Measurements from ENCODE around the gene HIF1A. TPM values are rescaled to one million over a fixed set of nuclear protein-coding genes. Genes with fewer than 3 reads are reported as not detected.

The HIF1A gene
- total RNA-seq, 4 donors from 2014 or later = 52.1 to 160 (median 71.1) TPM

DNA sequence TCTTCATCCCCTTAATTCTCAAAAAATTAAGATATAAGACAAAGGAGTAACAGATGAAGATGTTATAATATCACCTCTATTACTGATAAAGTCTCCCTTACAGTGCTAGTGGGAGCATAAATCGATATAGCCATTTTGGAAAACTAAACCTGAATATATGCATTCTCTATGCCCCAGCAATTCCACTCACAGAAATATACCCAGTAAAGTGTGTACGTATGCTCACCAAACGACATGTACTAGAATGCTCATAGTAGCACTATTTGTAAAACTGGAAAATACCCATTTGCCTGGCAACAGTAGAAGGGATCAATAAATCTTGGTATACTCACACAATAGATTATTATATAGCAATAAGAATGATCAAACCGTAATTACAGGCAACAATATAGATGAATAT, 44.0 kb upstream of the HIF1A start:
- H3K27ac ChIP-seq = no peak overlapping the region
- no peak for DNase-seq
- TF ChIP-seq, protein P1, sequence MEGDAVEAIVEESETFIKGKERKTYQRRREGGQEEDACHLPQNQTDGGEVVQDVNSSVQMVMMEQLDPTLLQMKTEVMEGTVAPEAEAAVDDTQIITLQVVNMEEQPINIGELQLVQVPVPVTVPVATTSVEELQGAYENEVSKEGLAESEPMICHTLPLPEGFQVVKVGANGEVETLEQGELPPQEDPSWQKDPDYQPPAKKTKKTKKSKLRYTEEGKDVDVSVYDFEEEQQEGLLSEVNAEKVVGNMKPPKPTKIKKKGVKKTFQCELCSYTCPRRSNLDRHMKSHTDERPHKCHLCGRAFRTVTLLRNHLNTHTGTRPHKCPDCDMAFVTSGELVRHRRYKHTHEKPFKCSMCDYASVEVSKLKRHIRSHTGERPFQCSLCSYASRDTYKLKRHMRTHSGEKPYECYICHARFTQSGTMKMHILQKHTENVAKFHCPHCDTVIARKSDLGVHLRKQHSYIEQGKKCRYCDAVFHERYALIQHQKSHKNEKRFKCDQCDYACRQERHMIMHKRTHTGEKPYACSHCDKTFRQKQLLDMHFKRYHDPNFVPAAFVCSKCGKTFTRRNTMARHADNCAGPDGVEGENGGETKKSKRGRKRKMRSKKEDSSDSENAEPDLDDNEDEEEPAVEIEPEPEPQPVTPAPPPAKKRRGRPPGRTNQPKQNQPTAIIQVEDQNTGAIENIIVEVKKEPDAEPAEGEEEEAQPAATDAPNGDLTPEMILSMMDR (IDR thresholded peaks at IDR 0.05) = no peak
- no peak for TF ChIP-seq POLR2A (IDR thresholded peaks at IDR 0.05)
- H3K9me3 ChIP-seq = no peaks in the 10 kb centered on the region
- H3K4me3 ChIP-seq = no peak overlapping the region
- no peaks in the 10 kb centered on the region for H3K36me3 ChIP-seq
- no peaks in the 10 kb centered on the region for H3K4me1 ChIP-seq
- H3K27me3 ChIP-seq = no peaks in the 10 kb centered on the region

DNA sequence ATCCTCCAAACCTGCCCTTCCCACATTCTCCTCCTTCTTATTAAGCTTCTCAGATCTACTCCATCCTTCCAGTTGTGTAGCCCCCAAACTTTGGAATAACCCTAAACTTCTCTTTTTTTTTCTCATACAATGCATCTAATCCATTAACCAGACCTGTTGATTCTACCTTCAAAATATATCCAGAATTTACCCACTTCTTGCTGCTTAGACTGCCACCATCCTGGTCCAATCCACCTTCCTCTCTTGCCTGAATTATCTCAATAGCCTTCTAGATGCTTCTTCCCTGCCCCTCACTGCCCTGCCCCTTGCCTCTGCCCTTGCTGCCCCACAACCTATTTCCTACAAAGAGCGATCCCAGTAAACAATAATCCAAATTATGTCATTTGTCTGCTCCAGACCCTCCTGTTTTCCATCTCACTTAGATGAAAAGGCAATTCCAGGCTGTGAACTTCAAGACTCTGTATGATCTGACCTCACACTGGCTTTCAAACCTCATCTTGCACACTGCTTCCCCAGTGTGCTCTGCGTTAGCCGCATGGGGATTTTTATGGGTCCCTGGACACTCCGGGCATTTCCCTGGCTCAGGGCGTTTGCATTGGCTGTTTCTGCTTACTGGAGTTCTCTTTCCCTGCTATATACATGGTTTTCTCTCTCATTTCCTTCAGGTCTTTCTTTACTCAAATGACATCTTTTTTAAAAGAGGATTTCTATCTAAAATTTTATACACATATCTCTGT, 42.6 kb upstream of the HIF1A start:
- no peaks in the 10 kb centered on the region for H3K36me3 ChIP-seq
- DNase-seq = no peak
- no peaks in the 10 kb centered on the region for H3K9me3 ChIP-seq
- no peak overlapping the region for H3K27ac ChIP-seq
- no peak for TF ChIP-seq POLR2A (IDR thresholded peaks at IDR 0.05)
- TF ChIP-seq, protein P1 (IDR thresholded peaks at IDR 0.05) = no peak
- no peaks in the 10 kb centered on the region for H3K4me1 ChIP-seq
- no peak overlapping the region for H3K4me3 ChIP-seq
- no peaks in the 10 kb centered on the region for H3K27me3 ChIP-seq

DNA sequence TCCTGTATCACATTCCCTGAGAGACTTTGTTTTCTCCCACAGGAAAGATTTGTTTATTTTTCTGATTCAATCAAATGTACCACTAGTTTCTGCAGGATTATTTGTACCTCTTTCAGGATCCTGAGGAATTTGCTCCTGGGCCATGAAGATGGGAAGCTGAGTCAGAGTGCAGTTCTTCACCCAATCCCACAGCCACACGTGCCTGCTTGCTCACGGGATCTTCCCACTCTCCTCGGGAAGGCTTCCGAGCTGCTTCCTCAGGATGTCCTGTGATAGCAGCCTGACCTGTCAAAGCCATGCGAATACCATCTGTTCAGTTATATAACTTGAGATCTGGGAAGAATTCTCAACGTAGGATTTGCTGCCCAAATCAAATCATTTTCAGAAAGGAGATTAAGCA, 41.8 kb upstream of the HIF1A start:
- DNase-seq = no peak
- no peak for TF ChIP-seq POLR2A (IDR thresholded peaks at IDR 0.05)
- TF ChIP-seq, protein P1 (IDR thresholded peaks at IDR 0.05) = no peak

DNA sequence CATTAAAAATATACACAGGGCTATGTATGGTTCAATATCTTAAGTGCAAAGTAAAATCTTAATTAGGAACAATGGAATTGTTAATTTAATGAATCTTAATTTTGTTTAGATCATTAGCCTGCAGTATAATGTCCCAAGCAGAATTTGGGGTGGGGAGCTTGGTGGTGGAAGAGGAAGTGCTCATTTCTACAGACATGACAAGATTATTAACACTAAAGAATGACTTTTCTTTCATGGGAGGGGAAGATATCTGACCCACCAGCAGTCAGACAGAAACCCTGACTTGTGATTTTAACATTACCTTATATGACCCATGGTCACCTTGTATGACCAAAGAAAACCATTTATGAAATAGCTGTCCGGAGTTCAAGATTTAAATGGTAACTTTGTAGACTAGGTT, 41.3 kb upstream of the HIF1A start:
- H3K27ac ChIP-seq = no peak overlapping the region
- DNase-seq = no peak
- no peak overlapping the region for H3K4me3 ChIP-seq

More for the DNA sequence above, 41.8 kb upstream of the HIF1A start:
- H3K9me3 ChIP-seq = no peaks in the 10 kb centered on the region
- H3K36me3 ChIP-seq = no peaks in the 10 kb centered on the region
- no peaks in the 10 kb centered on the region for H3K27me3 ChIP-seq
- no peak overlapping the region for H3K27ac ChIP-seq
- no peak overlapping the region for H3K4me3 ChIP-seq
- H3K4me1 ChIP-seq = no peaks in the 10 kb centered on the region

DNA sequence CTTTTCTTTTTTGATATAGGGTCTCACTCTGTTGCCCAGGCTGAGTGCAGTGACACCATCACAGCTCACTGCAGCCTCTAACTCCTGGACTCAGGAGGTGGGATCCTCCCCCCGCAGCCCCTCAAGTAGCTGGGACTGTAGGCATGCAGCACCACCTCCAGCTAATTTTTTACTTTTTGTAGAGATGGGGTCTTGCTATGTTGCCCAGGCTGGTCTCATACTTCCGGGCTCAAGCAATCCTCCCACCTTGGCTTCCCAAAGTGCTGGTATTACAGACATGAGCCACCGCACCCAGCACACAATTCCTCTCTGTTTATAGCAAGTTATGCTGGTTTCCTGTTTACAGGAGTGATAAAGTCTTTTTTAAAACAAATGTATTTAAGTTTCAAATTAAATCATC, 39.5 kb upstream of the HIF1A start:
- H3K9me3 ChIP-seq = no peaks in the 10 kb centered on the region
- TF ChIP-seq, protein P1 (IDR thresholded peaks at IDR 0.05) = no peak
- TF ChIP-seq POLR2A (IDR thresholded peaks at IDR 0.05) = no peak
- H3K27ac ChIP-seq = no peak overlapping the region
- no peak overlapping the region for H3K4me3 ChIP-seq
- H3K4me1 ChIP-seq = peaks cover 0 to 2% (median 0%) of the 10 kb centered on the region in 4 donors
- H3K27me3 ChIP-seq = no peaks in the 10 kb centered on the region
- H3K36me3 ChIP-seq = no peaks in the 10 kb centered on the region
- DNase-seq = no peak

More for the DNA sequence above, 41.3 kb upstream of the HIF1A start:
- TF ChIP-seq POLR2A (IDR thresholded peaks at IDR 0.05) = no peak
- TF ChIP-seq, protein P1 (IDR thresholded peaks at IDR 0.05) = no peak
- Histone ChIP-seq H3K4me1 (no peaks in the 10 kb centered on the region), H3K9me3 (no peaks in the 10 kb centered on the region), H3K27me3 (no peaks in the 10 kb centered on the region), H3K36me3 (no peaks in the 10 kb centered on the region)

All from Peyer's patch (tissue), 4 donors.